Measurements from ENCODE around the gene GMPPA. TPM values are rescaled to one million over a fixed set of nuclear protein-coding genes. Genes with fewer than 3 reads are reported as not detected.

The GMPPA gene
- polyA plus RNA-seq, 1 donor (not counting 4 experiments of a cell fraction or from before 2014, with no cell fraction given), result 50.6 TPM

DNA sequence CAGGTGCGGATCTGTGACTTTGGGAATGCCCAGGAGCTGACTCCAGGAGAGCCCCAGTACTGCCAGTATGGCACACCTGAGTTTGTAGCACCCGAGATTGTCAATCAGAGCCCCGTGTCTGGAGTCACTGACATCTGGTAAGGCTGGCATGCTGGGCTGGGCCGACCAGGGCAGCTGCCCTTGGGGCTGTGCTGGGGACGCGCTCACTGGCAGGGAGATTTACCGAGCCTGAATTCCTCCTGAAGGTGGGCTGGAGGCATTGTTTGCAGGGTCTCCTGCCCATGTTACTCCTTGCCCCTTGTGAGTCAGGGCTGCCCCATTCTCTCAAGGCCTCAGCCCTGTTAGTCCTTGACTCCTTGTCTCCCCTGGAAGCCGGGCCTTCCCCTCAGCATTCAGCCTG, 18.7 kb upstream of the GMPPA start:
- no peak overlapping the region for H3K4me2 ChIP-seq (ENCODE audit: control insufficient read depth, extremely low read depth, insufficient read depth, low read depth, low read length)
- FAIRE-seq (no peak), DNase-seq (ENCODE audit: low read depth, low spot score) (no peak)
- H3K9me1 ChIP-seq (ENCODE audit: control insufficient read depth, extremely low read depth, insufficient read depth, low read length), result no peaks in the 10 kb centered on the region
- H3K27me3 ChIP-seq (ENCODE audit: control insufficient read depth, extremely low read depth, insufficient read depth, low read length), result peaks cover 26% of the 10 kb centered on the region
- H3K9me3 ChIP-seq (ENCODE audit: control insufficient read depth, low read depth, low read length), result no peaks in the 10 kb centered on the region
- H2AFZ ChIP-seq (ENCODE audit: control insufficient read depth, low read length), result no peak overlapping the region
- H3K79me2 ChIP-seq (ENCODE audit: control insufficient read depth, insufficient read depth, low read length), result no peaks in the 10 kb centered on the region
- dilution Hi-C loops (cut with MboI; ENCODE audit: extremely low pct_ligation_motif_present, low sequenced_read_pairs), result no loop called here
- no peaks in the 10 kb centered on the region for H3K4me1 ChIP-seq (ENCODE audit: control insufficient read depth, extremely low read depth, insufficient read depth, low read length)
- no peaks in the 10 kb centered on the region for H4K20me1 ChIP-seq (ENCODE audit: control insufficient read depth, extremely low read depth, insufficient read depth, low read length)
- no peak overlapping the region for H3K27ac ChIP-seq (ENCODE audit: control insufficient read depth, insufficient read depth, low read length)
- TF ChIP-seq, protein P1, sequence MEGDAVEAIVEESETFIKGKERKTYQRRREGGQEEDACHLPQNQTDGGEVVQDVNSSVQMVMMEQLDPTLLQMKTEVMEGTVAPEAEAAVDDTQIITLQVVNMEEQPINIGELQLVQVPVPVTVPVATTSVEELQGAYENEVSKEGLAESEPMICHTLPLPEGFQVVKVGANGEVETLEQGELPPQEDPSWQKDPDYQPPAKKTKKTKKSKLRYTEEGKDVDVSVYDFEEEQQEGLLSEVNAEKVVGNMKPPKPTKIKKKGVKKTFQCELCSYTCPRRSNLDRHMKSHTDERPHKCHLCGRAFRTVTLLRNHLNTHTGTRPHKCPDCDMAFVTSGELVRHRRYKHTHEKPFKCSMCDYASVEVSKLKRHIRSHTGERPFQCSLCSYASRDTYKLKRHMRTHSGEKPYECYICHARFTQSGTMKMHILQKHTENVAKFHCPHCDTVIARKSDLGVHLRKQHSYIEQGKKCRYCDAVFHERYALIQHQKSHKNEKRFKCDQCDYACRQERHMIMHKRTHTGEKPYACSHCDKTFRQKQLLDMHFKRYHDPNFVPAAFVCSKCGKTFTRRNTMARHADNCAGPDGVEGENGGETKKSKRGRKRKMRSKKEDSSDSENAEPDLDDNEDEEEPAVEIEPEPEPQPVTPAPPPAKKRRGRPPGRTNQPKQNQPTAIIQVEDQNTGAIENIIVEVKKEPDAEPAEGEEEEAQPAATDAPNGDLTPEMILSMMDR (optimal IDR thresholded peaks at IDR 0.05 in 1 of 3, IDR thresholded peaks at IDR 0.05 in 1 of 3, conservative IDR thresholded peaks at IDR 0.05 in 1 of 3; ENCODE audit: extremely low read depth in 1 of 3, insufficient read depth in 2 of 3, low read length in 3 of 3), result no peak
- TF ChIP-seq EZH2 (IDR thresholded peaks at IDR 0.05; ENCODE audit: low read length), result no peak
- H3K4me3 ChIP-seq (ENCODE audit: control insufficient read depth in 2 of 3, extremely low read depth in 1 of 3, insufficient read depth in 2 of 3, low read depth in 1 of 3, low read length in 3 of 3), result no peak overlapping the region
- H3K9ac ChIP-seq (ENCODE audit: control insufficient read depth, extremely low read depth, insufficient read depth, low read length), result no peak overlapping the region
- peaks cover 0 to 22% of the 10 kb centered on the region in 2 experiments for H3K36me3 ChIP-seq (ENCODE audit: control insufficient read depth in 2 of 2, extremely low read depth in 1 of 2, insufficient read depth in 2 of 2, low read length in 2 of 2)

DNA sequence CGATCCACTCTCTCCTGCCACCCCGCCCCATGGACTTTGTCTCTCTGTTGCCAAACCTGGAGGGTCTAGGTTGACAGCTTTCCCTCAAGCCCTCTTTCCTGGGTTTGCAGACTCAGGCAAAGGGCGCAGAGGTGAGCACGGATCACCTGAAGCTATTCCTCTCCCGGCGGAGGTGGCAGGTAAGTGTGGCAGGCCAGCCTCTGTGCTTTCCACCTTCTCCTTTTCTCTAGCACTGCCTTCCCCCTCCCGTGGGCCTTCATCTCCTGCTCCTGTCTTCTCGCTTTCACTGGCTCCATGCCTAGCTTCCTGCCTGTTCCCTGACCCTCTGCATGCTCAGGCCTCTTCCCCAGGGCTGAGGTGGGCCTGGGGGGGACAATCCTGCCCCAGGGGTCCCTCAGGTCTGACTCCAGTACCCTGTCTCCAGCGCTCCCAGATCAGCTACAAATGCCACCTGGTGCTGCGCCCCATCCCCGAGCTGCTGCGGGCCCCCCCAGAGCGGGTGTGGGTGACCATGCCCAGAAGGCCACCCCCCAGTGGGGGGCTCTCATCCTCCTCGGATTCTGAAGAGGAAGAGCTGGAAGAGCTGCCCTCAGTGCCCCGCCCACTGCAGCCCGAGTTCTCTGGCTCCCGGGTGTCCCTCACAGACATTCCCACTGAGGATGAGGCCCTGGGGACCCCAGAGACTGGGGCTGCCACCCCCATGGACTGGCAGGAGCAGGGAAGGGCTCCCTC, 15.9 kb upstream of the GMPPA start:
- Histone ChIP-seq H3K4me3 (ENCODE audit: control insufficient read depth in 2 of 3, extremely low read depth in 1 of 3, insufficient read depth in 2 of 3, low read depth in 1 of 3, low read length in 3 of 3) (no peak overlapping the region), H3K4me2 (ENCODE audit: control insufficient read depth, extremely low read depth, insufficient read depth, low read depth, low read length) (no peak overlapping the region), H3K36me3 (ENCODE audit: control insufficient read depth in 2 of 2, extremely low read depth in 1 of 2, insufficient read depth in 2 of 2, low read length in 2 of 2) (peaks cover 0 to 19% of the 10 kb centered on the region in 2 experiments), H3K9me1 (ENCODE audit: control insufficient read depth, extremely low read depth, insufficient read depth, low read length) (no peaks in the 10 kb centered on the region), H4K20me1 (ENCODE audit: control insufficient read depth, extremely low read depth, insufficient read depth, low read length) (no peaks in the 10 kb centered on the region), H3K27me3 (ENCODE audit: control insufficient read depth, extremely low read depth, insufficient read depth, low read length) (peaks cover 45% of the 10 kb centered on the region), H3K4me1 (ENCODE audit: control insufficient read depth, extremely low read depth, insufficient read depth, low read length) (no peaks in the 10 kb centered on the region), H2AFZ (ENCODE audit: control insufficient read depth, low read length) (no peak overlapping the region), H3K9ac (ENCODE audit: control insufficient read depth, extremely low read depth, insufficient read depth, low read length) (no peak overlapping the region), H3K9me3 (ENCODE audit: control insufficient read depth, low read depth, low read length) (no peaks in the 10 kb centered on the region), H3K79me2 (ENCODE audit: control insufficient read depth, insufficient read depth, low read length) (no peaks in the 10 kb centered on the region), H3K27ac (ENCODE audit: control insufficient read depth, insufficient read depth, low read length) (no peak overlapping the region)
- no peak for TF ChIP-seq EZH2 (IDR thresholded peaks at IDR 0.05; ENCODE audit: low read length)
- TF ChIP-seq, protein P1 (optimal IDR thresholded peaks at IDR 0.05 in 1 of 3, IDR thresholded peaks at IDR 0.05 in 1 of 3, conservative IDR thresholded peaks at IDR 0.05 in 1 of 3; ENCODE audit: extremely low read depth in 1 of 3, insufficient read depth in 2 of 3, low read length in 3 of 3), result no peak
- dilution Hi-C loops (cut with MboI; ENCODE audit: extremely low pct_ligation_motif_present, low sequenced_read_pairs), result no loop called here
- DNase-seq (ENCODE audit: low read depth, low spot score), result no peak
- no peak for FAIRE-seq
